ENCODE results near the gene RELB. TPM values are rescaled to one million over a fixed set of nuclear protein-coding genes. Genes with fewer than 3 reads are reported as not detected.

RELB gene
- total and polyA plus RNA-seq, 2 donors from 2014 or later: 10.3 to 30.6 TPM

DNA sequence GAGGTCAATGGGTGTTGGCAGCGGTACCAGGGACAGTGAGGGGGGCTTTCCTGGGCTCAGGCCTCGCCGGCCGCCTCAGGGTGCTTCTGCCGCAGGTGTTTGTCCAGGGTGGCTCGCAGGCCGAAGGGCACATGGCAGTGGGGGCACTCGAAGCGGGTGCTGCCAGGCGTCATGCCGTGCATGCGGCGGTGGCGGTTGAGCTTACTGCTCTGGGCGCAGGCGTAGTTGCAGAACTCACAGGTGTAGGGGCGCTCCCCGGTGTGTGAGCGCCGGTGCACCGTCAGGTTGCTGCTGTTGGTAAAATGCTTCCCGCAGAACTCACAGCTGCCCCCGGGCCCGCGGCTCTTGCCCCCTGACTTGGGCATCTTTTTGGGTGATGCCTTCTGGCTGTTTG is 70.3 kb downstream of the RELB start:
- no peak overlapping the region for H3K4me3 ChIP-seq (ENCODE audit: low read length in 3 of 3)
- DNase-seq (no peak), FAIRE-seq (no peak)
- intact Hi-C loops (cut with DNase I): no loop called here
- no peaks in the 10 kb centered on the region for H3K9me3 ChIP-seq (ENCODE audit: control insufficient read depth in 2 of 3, insufficient read depth in 1 of 3, low read length in 3 of 3)
- no peak overlapping the region for H3K27ac ChIP-seq (ENCODE audit: low read depth in 2 of 2, low read length in 2 of 2)
- H3K36me3 ChIP-seq (ENCODE audit: control insufficient read depth in 2 of 3, insufficient read depth in 3 of 3, low read length in 3 of 3): peaks cover 0 to 20% (median 16%) of the 10 kb centered on the region in 3 donors
- H3K27me3 ChIP-seq (ENCODE audit: control insufficient read depth, insufficient read depth, low read length): no peaks in the 10 kb centered on the region
- TF ChIP-seq, protein P1, sequence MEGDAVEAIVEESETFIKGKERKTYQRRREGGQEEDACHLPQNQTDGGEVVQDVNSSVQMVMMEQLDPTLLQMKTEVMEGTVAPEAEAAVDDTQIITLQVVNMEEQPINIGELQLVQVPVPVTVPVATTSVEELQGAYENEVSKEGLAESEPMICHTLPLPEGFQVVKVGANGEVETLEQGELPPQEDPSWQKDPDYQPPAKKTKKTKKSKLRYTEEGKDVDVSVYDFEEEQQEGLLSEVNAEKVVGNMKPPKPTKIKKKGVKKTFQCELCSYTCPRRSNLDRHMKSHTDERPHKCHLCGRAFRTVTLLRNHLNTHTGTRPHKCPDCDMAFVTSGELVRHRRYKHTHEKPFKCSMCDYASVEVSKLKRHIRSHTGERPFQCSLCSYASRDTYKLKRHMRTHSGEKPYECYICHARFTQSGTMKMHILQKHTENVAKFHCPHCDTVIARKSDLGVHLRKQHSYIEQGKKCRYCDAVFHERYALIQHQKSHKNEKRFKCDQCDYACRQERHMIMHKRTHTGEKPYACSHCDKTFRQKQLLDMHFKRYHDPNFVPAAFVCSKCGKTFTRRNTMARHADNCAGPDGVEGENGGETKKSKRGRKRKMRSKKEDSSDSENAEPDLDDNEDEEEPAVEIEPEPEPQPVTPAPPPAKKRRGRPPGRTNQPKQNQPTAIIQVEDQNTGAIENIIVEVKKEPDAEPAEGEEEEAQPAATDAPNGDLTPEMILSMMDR (IDR thresholded peaks at IDR 0.05; ENCODE audit: borderline replicate concordance, extremely low read depth, insufficient read depth): no peak
- H3K9ac ChIP-seq (ENCODE audit: low read length in 3 of 3): no peak overlapping the region
- peaks cover 0 to under 1% (median 0%) of the 10 kb centered on the region in 3 donors for H3K4me1 ChIP-seq (ENCODE audit: control insufficient read depth in 2 of 3, insufficient read depth in 2 of 3, low read depth in 1 of 3, low read length in 3 of 3)

DNA sequence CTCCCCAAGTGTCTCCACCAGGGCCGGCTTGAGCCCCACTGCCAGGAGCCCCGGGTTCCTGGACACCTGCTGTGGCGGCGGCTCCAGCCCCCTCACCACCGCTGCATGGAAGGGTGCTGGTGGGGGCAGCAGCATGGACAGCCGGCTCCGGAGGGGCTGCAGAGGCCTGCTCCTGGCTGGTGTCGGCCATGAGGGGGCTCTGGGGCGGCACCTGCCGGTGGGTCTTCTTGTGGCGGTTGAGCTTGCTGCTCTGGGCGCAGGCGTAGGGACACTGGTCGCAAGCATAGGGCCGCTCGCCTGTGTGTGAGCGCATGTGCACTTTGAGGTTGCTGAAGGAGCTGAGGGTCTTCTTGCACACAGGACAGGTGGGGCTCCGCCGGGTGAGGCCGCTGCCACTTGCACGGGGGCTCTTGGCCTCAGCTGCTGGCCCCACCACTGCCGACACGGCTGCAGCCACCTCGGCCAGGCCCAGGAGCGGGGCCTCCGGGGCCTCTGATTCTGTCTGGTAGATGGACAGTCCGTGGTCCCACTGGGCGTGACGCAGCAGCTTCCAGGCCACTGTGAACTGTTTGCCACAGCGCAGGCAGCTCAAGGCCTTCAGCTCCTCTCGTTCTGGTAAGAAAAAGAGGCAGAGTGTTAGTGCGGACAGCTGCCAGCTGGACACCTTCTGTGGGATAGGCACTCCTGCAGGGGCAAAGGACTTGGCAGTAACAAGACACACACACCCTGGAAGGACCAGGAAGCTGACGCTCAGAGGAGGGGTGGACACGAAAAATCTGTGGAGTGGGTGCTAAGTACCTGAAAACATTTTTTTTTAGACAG is 70.9 kb downstream of the RELB start:
- no peaks in the 10 kb centered on the region for H3K27me3 ChIP-seq (ENCODE audit: control insufficient read depth, insufficient read depth, low read length)
- no peaks in the 10 kb centered on the region for H3K9me3 ChIP-seq (ENCODE audit: control insufficient read depth in 2 of 3, insufficient read depth in 1 of 3, low read length in 3 of 3)
- FAIRE-seq: no peak
- peaks cover 0 to 5% (median 5%) of the 10 kb centered on the region in 3 donors for H3K4me1 ChIP-seq (ENCODE audit: control insufficient read depth in 2 of 3, insufficient read depth in 2 of 3, low read depth in 1 of 3, low read length in 3 of 3)
- no peak overlapping the region for H3K27ac ChIP-seq (ENCODE audit: low read depth in 2 of 2, low read length in 2 of 2)
- TF ChIP-seq, protein P1 (IDR thresholded peaks at IDR 0.05; ENCODE audit: borderline replicate concordance, extremely low read depth, insufficient read depth): no peak
- intact Hi-C loops (cut with DNase I): no loop called here
- no peak overlapping the region for H3K9ac ChIP-seq (ENCODE audit: low read length in 3 of 3)
- peaks cover 0 to 17% (median 16%) of the 10 kb centered on the region in 3 donors for H3K36me3 ChIP-seq (ENCODE audit: control insufficient read depth in 2 of 3, insufficient read depth in 3 of 3, low read length in 3 of 3)
- H3K4me3 ChIP-seq (ENCODE audit: low read length in 3 of 3): no peak overlapping the region
- no peak for DNase-seq

DNA sequence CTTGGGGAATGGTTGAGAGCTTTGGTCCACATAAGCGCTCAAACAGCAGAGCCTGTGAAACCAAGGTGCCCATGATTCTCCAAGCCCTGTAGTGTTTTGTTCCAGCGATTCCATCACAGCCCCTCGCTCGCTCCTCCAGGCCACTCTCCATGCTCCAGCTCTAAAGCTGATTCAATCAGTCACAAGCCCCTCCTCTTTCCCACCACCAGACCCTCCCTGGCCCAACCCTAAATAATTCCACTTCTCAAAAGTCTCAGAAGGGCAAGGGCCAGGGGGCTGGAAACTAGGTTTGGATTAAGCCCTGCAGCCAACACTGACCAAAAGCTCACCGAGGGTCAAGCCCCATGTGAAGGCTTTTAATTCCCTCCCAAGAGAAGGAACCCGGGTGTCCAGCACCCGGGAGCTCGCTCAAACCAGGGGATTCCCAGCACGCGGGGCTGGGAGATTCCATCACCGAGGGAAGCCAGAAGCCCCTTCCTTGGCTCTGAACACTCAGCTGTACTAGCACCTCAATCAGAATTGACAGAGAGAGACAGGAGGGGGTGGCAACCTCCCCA is 73.6 kb downstream of the RELB start:
- TF ChIP-seq, protein P1 (IDR thresholded peaks at IDR 0.05; ENCODE audit: borderline replicate concordance, extremely low read depth, insufficient read depth): no peak
- H3K9ac ChIP-seq (ENCODE audit: low read length in 3 of 3): peak overlapping the region in 1 of 3 donors; percentile 26
- DNase-seq: no peak
- no peak for FAIRE-seq
- H3K9me3 ChIP-seq (ENCODE audit: control insufficient read depth in 2 of 3, insufficient read depth in 1 of 3, low read length in 3 of 3): no peaks in the 10 kb centered on the region
- H3K27me3 ChIP-seq (ENCODE audit: control insufficient read depth, insufficient read depth, low read length): no peaks in the 10 kb centered on the region
- intact Hi-C loops (cut with DNase I): no loop called here
- H3K27ac ChIP-seq (ENCODE audit: low read depth in 2 of 2, low read length in 2 of 2): peak overlapping the region in 1 of 2 donors; percentile 32
- peaks cover 0 to 14% (median 7%) of the 10 kb centered on the region in 3 donors for H3K4me1 ChIP-seq (ENCODE audit: control insufficient read depth in 2 of 3, insufficient read depth in 2 of 3, low read depth in 1 of 3, low read length in 3 of 3)
- no peak overlapping the region for H3K4me3 ChIP-seq (ENCODE audit: low read length in 3 of 3)
- H3K36me3 ChIP-seq (ENCODE audit: control insufficient read depth in 2 of 3, insufficient read depth in 3 of 3, low read length in 3 of 3): peaks cover 0 to 8% (median 7%) of the 10 kb centered on the region in 3 donors

Measured in kidney (tissue), 14 donors.